Spleen (tissue), 7 donors: ENCODE results near the gene ART1.
"Not testable (repeated sequence)": the region's sequence is repeated elsewhere in the genome, so short reads cannot be mapped to it uniquely, and the experiment has no call there.

Source experiments
- POLR2A ChIP-seq, 3 donors: fragments of 450-650 bp; IDR thresholded peaks; one replicate each; pipeline ENCODE4 v1.5.1; 2017; ENCODE audit warnings: antibody characterized with exemption in 3 of 3, mild to moderate bottlenecking in 1 of 3
- POLR2AphosphoS5 ChIP-seq, 3 donors: sonication (generic); formaldehyde crosslinking; IDR thresholded peaks; one replicate each; pipeline ENCODE4 v1.5.1; 2017; ENCODE audit warnings: antibody characterized with exemption in 3 of 3
- TF ChIP-seq, protein P1 (sequence below), 11 experiments: fragments of 200-600 bp in 7 of 11; fragments of 450-650 bp in 4 of 11; sonication (generic) in 4 of 11; IDR thresholded peaks in 8 of 11; conservative IDR thresholded peaks in 3 of 11; 1 replicate in 7 of 11; 2 replicates in 4 of 11; pipeline versions ENCODE4 v1.4.0 to v1.8.0; 2016 to 2021; ENCODE audit warnings: antibody characterized with exemption in 11 of 11, inconsistent platforms in 4 of 11, mild to moderate bottlenecking in 1 of 11
- donor health status: DM: no; HTN: no; CAD: no; lungs with moderate emphysema.
- donor health status: DM: no; HTN: no; CAD: no.
- donor health status: DM: no; HTN: no; CAD: no.

- TF ChIP-seq, protein P1, sequence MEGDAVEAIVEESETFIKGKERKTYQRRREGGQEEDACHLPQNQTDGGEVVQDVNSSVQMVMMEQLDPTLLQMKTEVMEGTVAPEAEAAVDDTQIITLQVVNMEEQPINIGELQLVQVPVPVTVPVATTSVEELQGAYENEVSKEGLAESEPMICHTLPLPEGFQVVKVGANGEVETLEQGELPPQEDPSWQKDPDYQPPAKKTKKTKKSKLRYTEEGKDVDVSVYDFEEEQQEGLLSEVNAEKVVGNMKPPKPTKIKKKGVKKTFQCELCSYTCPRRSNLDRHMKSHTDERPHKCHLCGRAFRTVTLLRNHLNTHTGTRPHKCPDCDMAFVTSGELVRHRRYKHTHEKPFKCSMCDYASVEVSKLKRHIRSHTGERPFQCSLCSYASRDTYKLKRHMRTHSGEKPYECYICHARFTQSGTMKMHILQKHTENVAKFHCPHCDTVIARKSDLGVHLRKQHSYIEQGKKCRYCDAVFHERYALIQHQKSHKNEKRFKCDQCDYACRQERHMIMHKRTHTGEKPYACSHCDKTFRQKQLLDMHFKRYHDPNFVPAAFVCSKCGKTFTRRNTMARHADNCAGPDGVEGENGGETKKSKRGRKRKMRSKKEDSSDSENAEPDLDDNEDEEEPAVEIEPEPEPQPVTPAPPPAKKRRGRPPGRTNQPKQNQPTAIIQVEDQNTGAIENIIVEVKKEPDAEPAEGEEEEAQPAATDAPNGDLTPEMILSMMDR (IDR thresholded peaks at IDR 0.05 in 8 of 11, conservative IDR thresholded peaks at IDR 0.05 in 3 of 11) = not testable (repeated sequence)
- TF ChIP-seq POLR2A, POLR2AphosphoS5 (IDR thresholded peaks at IDR 0.05): not testable (repeated sequence)
These were observed 12.4 kb downstream of the ART1 start for GRCh38 chr11:3657331-3657730.
